Activated CD8-positive, alpha-beta memory T cell treated with anti-CD3 and anti-CD28 coated beads, Interleukin-2, amount 50 U/mL, for 1 hour (primary cell): ENCODE results near the gene CAPN2.

Experiments
- DNase-seq: peaks from one replicate; pipeline ENCODE4 v3.0.0-alpha.2; 2020; ENCODE audit errors: extremely low read depth

CAPN2 gene

GRCh38 chr1:223702735-223703667 is 9.3 kb upstream of the CAPN2 start:
- no peak for DNase-seq

GRCh38 chr1:223703668-223704013 is 8.7 kb upstream of the CAPN2 start:
- no peak for DNase-seq

- DNase-seq = no peak
These were observed 7.1 kb upstream of the CAPN2 start for GRCh38 chr1:223704921-223705878.

- no peak for DNase-seq
These were observed 6.0 kb upstream of the CAPN2 start for GRCh38 chr1:223706077-223706973.

DNA sequence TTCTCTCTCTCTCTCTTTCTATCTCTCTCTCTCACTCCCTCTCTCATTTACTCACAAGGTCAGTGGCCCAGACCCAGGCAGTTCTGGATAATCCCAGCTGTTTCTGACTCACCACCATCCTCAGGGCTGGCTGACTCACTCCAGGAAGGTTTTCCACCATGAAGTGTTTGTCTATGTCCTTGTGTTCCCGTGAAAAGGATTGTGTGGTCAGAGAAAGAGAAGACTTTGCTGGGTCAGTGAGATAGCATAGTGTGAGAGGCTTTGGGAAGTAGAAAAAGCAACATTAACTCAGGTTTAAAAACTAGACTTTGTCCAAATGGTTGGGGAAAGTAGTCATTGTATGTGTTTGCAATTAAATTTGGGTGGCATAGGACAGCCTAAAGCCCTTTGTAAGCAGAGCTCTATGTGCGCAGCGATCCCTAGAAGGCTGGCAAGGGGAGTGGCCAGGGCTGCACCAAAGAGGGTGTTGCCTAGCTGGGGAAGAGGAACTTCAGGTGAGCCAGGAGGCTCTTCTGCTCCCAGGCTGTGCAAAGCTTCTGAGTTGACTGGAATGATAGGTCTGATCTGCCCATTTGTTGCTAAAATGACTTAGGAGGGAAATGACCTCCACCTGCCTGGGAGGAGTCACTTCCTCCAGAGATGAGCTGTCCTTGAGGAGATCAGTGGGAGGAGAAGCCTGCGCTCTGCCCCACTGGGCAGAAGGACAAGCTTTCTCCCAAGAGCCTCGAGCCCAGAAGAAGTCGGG is 4.9 kb upstream of the CAPN2 start:
- DNase-seq = no peak

GRCh38 chr1:223708001-223708359 is 4.4 kb upstream of the CAPN2 start:
- DNase-seq = no peak

DNA sequence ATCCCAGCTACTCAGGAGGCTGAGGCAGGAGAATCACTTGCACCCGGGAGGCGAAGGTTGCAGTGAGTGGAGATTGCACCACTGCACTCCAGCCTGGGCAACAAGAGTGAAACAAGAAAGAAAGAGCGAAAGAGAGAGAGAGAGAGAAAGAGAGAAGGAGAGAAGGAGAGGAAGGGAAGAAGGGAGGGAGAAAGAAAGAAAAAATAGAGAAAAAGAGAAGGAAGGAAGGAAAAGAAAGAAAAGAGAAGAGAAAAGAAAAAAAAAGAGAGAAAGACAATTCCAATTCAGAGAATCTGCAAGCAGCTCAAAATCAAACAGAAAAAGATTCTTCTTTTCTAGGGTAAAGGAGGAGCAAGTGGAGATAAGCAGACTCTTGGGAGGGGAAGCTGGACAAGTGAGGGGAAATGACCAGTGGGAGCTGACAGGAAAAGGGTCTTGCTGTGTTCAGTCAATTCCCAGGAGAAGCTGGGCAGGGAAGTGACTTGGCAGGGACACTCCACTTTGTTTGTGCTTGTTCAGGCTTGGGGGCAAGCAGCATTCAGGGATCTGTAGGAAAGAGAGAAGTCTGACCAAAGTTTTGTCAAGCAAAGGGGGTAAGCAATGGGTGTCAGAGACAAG is 3.6 kb upstream of the CAPN2 start:
- DNase-seq = no peak

- DNase-seq = no peak
These were observed 2.7 kb upstream of the CAPN2 start for GRCh38 chr1:223709598-223709997.

DNA sequence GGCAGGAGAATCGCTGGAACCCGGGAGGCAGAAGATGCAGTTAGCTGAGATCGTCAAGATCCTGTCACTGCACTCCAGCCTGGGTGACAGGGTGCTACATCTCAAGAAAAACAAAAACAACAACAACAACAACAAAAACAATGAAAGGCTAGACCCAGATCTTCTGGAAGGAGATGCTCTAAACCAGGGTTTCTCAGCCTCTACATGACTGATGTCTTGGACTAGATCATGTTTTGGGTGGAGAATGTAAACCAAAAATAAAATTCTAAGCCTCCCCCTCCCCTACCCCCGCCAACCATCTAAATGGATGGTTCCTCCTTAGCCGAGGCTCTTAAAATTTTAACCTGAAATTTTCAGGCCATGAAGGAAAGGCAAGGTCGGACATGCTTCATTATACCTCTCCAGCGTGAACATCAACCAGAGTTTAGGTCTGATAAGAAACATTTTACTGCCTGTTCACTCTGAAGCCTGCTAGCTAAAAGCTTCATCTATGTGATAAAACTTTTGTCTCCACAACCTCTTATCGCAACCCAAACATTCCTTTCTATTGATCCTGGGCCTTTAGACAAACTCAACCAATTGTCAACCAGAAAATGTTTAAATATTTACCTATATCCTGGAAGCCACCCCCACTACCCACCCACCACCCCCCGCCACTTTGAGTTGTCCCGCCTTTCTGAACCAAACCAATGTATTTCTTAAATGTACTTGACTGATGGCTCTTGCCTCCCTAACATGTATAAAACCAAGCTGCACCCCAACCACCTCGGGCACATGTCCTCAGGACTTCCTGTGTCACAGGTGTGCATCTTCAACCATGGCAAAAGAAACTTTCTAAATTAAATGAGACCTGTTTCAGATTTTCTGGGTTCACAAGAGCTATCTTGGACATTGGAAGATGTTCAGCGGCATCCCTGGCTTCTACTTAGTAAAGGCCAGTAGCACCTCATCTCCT is 1.9 kb upstream of the CAPN2 start:
- no peak for DNase-seq

DNA sequence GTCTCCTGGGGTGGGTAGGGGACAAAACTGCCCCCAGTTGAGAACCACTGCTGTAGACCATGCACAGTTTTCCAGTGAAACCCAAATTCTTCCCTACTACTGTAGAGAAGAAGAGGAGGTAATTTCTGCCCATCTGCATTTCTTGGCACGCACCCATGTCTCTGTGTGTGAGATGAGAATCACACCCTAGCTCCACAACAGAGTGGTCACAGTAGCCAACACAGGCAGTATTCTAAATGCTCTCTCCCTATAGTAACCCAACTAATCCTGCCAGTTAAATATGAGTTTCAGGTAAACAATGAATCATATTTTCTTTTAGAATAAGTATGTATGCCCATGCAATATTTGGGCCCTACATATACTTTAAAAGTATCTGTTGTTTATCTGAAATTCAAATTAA is 1.2 kb upstream of the CAPN2 start:
- DNase-seq = no peak

GRCh38 chr1:223711747-223712193 is 569 bp upstream of the CAPN2 start:
- DNase-seq = no peak

- DNase-seq = no peak
These were observed 623 bp downstream of the CAPN2 start for GRCh38 chr1:223712850-223713474.

DNA sequence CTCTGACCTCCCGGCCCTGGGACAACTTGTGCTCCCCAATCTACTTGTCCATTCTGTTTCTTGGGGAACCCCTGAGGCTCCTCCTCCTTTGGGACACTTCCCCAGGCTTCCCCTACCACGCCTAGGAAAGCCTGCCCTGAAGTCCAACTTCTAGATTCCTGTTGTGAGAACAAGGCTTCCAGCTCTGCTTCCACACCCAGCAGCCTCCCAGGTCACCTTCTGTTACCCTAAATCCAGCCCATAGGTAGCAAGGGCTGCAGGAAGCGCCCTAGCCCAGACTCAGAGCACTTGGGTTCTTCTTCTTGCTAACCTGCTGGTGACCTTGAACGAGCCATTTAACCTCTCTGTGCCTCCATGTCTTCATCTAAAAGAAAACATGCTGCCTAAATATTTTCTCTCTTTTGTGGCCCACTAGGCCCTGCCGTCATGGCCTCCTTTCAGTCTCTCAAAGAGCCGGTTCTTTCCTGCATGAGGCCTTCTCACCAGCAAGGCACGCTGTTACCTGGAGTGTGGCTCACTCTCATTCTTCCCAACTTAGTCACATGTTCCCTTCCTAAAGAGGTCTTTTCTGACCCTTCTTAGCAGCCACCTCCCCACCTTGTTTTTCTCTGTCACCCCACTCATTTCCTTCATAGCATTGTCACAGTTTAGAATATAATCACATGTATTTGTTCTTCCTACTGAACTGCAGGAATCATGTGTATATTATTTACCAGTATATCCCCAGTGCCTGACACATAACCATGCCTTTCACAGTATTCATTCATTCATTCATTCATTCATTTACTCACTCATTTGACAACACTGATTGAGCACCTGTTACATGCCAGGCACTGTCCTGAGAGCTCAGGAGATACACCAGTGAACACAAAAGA is 1.4 kb downstream of the CAPN2 start:
- DNase-seq = no peak

DNA sequence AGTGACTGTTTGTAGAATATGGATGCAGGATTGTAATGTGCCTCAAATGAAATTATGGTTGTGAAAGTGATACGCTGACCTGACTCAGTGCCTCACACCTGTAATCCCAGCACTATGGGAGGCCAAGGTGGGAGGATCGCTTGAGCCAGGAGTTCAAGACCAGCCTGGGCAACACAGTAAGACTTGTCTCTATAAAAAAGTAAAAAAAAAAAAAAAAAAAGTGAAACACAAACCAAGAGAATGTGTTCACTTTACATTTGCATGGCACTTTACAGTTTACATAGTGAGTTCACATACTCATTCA is 2.0 kb downstream of the CAPN2 start:
- no peak for DNase-seq

- DNase-seq = no peak
These were observed 2.7 kb downstream of the CAPN2 start for GRCh38 chr1:223714849-223715603.

- no peak for DNase-seq
These were observed 3.3 kb downstream of the CAPN2 start for GRCh38 chr1:223715604-223716172.

DNA sequence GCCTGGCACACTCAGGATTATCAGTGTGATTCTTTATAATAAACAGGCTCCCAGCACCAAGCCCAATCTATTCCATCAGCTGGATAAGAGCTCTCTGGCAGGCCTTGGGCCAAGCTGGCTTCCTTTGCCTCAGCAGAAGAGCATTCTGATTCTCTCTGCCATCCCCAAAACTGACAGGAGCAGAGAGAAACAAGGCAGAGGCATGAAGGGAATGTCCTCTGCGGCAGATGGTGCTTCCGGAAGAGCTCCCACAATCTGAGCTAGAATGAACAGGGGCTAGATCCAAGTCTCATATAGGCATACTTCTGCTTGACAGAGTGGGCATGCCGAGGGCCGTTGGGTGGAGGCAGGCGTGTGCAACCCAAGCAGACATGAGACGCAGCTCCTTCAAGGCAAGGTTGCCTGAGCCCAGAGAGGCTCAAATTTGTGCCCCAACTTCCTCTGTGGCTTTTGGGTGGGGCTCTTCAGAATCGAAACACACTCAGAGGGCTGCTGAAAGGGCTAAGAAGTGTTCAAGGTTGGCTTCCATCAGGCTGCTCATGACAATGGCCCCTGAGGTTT is 4.0 kb downstream of the CAPN2 start:
- no peak for DNase-seq
